LHCN-M2 (cell line): Measurements from ENCODE around the gene MRPS10. TPM values are rescaled to one million over a fixed set of nuclear protein-coding genes. Genes with fewer than 3 reads are reported as not detected.
"Not testable (repeated sequence)": the region's sequence is repeated elsewhere in the genome, so short reads cannot be mapped to it uniquely, and the experiment has no call there.

ENCODE experiments used
- DNase-seq: peaks from one replicate; pipeline ENCODE4 v3.0.0-alpha.2; 2012; ENCODE audit warnings: low read depth
- total RNA-seq: library from RNA; depleted of rRNA; stranded (reverse); fragments of >200 nt; gene quantifications from 2 replicates; pipeline ENCODE4 v1.2.3, GENCODE V29; 2014

The MRPS10 gene
- total RNA-seq, 1 experiment from 2014 or later, result 58.1 TPM

DNA sequence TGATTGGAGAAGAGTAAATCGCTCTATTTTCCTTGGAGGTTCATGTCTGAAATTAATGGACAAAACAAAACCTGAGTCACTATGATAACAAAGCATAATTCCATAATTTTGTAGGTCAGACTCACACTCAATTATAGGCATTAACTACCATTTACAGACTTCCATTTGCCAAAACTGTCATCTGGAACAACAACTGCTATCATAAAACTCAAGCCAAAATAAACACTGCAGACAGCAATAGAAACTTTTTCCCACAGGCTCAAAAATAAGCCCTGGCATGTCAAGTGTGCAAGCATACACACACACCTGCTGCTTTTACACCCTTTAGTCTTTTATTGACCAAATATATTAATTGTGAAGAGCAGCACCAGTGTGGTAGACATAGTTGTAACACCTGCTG lies 7.1 kb downstream of the MRPS10 start:
- peak; percentile 80 for DNase-seq

DNA sequence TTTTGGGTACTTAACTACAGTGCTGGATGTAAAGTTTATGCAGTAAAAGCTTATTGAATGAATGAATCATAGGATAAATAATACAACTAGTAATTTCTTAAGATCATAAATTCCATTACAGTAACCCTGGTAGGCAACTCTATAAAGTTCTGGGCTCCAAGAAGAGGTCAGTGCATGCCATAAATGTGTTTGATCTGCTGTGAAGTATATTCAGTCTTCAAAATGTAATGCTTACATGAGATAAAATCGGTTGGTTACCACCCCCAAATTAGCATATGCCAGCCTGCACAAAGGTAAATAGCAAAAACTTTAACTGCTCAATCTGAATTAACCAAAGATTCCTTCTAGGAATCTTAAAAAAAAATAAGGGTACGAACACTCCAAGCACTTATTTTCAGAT lies 10.1 kb downstream of the MRPS10 start:
- DNase-seq, result not testable (repeated sequence)

DNA sequence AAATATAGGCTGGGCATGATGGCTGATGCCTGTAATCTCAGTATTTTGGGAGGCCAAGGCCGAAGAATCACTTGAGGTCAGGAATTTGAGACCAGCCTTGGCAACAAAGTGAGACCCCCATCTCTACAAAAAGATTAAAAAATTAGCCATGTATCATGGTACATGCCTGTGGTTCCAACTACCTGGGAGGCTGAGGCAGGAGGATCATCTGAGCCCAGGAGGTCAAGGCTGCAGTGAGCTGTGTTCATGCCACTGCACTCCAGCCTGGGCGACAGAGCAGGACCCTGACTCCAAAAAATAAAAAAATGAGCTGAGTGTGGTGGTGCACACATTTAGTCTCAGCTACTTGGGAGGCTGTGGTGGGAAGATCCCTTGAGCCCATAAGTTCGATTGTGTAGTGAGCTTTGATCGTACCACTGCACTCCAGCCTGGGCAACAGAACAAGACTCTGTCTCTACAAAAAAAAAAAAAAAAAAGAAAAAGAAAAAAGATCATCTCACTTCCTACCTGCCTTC lies 12.8 kb downstream of the MRPS10 start:
- no peak for DNase-seq

DNA sequence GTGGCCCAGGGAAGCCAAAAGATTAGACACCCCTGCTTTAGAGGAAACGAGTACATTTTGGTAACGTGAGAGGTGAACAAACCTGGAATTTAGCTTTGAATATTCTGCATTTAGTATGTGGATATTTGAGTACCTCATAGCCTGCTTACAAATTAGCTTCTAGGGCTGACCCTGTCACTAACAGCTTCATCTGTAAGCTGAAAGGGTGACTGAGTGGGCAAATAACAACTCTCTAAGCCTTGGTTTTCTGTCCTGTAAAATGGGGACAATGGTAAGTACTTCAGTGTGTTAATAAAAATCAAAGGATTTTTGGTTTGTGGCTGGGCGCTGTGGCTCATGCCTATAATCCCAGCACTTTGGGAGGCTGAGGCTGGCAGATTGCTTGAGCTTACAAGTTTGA lies 14.5 kb downstream of the MRPS10 start:
- no peak for DNase-seq

DNA sequence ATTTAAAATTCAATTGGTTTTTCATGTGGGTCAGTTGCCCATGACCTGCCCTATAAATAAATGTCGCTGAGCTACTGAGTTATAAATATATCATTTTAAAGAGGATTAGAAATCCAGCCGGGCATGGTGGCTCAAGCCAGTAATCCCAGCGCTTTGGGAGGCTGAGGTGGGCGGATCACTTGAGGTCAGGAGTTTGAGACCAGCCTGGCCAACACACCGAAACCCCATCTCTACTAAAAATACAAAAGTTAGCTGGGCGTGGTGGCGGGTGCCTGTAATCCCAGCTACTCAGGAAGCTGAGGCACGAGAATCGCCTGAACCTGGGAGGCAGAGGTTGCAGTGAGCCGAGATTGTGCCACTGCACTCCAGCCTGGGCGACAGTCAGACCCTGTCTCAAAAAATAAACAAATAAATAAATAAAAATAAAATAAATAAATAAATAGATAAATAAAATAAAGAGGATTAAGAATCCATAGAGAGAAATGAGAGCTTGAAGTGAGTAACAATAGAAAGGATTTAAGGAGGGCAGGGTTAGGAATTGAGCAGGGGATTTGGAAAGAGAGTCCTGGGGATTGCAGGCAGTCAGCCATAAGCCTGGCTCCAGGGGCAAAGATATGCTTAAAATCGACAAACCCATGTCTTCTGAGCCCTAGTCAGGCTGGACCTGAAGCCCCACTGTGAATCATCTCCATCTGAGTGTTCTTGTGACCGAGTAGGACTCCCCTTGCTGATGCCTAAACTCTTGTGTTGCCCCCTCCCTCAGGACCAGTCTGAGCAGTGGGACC lies 15.3 kb downstream of the MRPS10 start:
- DNase-seq, result not testable (repeated sequence)

DNA sequence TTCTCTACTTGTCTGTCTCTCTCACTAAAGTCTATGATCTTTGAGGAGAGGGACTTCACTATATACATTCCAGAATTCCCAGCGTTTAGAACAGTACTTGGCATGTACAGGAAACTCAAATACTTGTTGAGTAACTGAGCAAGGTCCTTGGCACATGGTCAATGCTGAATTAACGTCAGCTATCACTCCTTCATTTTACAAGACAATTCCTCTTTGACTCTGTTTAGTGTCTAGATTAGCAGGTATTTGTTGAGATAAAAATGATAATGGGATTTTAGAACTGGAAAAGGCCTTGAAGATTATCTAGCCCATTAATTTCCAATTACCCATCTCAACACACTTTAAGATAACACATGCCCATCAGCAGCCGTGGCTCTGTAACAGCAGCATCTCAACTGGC lies 16.3 kb downstream of the MRPS10 start:
- no peak for DNase-seq

DNA sequence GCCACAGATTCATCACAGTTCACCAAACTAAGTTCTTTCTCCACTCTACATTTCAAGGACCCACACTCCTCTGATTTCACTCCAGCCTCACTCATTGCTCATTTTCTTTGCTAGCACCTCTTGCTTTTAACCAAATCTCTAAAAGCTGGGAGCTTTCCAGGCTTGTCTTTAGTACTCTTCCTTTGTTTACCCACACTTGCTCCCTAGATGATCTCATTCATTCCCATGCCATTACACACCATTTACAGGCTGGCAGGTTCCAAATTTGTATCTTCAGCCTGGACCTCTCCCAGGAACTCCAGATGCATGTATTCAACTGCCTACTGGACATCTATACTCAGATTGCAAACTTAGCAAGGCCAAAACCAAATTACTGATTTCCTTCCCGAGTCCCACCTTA lies 17.6 kb downstream of the MRPS10 start:
- peak; percentile 84 for DNase-seq

DNA sequence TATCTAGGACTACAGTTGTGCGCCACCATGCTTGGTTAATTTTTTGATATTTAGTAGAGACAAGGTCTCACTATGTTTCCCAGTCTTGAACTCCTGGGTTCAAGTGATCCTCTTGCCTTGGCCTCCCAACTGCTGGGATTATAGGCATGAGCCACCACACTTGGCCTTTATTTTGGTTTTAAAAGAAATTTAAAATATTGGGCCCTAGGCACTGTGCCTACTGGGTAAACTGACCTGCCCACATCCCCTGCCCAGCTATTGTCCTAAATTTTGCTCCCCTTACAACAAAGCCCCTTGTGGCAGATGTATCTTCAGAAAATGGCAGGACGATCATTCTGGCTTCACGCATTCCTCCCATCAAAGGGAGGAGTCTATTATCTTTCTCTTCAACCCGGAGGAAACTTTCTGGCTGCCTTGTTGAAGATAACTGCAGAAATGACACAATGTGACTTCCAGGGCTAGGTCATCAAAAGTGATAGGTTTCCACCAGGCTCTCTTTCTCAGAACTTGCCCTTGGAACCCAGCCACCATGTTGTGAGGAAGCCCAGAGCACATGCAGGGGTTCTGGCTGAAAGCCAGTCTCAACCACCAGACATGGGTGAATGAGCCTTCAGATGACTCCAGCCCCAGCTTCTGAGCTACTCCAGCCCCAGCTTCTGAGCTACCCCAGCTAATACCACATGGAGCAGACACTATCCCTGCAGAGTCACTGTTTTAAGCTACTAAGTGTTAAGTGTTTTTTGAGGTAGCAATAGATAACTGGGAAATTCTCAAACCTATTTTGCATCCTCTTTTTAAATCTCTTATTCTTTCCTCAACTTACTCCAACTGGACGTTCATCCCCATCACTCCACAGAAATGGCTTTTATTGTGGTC lies 18.3 kb downstream of the MRPS10 start:
- DNase-seq, result peak; percentile 64

DNA sequence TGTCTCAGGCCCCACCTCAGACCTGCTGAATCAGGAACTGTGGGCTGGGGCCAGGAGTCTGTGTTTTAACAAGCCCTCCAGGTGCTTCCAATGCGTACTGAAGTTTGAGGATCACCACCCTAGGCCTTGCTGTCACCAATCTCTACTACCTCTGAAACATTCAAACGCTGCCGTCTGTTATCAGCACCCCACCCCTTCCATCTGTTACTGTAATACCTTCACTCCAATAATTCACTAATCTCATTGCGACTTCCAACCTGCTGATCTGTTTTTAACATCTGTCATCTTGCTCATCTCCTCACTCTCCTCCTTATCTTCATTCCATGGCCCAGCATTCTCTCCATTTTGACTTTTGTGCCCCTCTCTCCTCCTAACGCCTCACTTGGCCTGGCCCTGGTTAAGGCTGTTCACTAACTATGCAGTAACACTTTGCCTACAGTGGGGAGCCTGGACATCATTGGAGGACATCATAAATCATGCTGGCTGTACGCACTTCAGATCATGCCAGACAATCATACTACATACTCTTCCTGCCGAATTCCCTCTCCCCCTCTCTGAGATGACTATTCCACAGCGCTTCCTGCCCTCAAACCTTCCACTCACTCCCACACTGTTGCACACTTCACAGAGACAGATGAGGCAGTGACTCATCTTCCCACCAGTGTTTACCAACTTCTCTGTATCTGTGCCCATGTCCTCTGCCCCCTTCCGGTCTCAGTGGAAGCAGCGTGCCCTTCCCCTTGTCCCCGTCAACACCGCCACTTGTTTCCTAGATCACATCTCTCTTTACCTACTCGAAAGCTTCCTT lies 19.9 kb downstream of the MRPS10 start:
- peak; percentile 80 for DNase-seq

DNA sequence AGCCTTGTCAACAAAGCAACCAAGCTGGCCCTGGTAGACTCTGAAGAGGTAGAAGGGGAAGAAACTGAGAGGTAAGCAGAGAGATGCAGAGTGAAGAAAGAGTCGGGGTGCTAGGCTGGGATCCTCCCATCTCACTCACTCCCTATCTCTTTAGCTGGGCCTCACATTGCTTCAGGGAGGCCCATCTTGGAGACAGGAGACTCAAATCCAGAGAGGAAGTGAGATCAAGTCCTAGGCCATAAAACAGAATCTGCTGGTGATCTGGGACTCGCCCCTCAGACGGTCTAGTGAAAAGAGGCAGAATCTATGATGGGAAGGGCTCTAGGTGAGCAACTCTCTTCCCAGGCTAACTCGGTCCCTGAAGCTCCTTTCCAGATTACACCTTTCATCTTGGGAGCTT lies 22.2 kb downstream of the MRPS10 start:
- no peak for DNase-seq

DNA sequence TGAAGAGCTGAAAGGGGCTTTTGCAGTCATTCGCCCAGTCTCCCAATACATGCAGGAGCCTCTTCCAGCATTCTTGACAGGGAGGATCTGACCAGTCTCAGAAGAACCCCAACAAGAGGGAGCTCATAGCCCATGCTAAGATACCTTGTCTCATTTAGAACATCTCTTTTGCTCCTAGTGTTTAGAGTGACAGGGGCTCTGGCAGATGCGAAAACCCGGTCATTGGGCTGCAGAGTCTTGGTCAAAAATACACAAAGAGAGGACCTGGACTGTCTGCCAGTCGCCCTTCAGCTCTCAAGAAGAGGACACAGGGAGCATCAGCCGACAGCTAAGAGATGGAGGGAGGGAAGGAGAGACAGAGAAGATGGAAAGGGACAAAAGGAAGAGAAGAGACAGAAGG lies 23.6 kb downstream of the MRPS10 start:
- no peak for DNase-seq

DNA sequence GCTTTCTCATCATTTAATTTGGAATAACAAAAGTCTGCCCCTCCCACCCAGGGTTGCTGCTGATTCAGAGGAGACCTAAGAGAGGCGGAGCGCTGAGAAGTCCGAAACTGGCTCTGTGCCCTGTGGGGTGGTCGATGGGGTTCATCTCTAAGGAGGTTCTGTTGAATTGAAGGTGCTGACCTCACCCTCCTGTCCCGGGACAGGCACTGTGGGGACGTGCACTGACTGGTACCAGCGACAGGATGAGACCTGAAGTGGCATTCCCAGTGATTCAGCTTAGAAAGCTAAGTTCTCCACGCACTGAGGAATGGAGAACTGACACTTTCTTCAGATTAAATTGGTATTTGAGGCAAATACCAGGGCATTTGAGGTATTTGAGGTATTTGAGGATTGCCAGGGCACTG lies 24.2 kb downstream of the MRPS10 start:
- no peak for DNase-seq

DNA sequence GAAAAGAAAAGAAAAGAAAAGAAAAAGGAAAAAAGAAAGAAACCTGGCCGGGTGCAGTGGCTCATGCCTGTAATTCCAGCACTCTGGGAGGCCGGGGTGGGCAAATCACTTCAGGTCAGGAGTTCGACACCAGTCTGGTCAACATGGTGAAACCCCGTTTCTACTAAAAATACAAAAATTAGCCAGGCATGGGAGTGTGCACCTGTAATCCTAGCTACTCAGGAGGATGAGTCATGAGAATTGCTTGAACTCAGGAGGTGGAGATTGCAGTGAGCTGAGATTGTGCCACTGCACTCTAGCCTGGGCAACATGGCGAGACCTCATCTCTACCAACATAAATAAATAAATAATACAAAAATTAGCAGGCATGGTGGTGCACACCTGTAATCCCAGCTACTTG lies 25.3 kb downstream of the MRPS10 start:
- DNase-seq, result not testable (repeated sequence)

DNA sequence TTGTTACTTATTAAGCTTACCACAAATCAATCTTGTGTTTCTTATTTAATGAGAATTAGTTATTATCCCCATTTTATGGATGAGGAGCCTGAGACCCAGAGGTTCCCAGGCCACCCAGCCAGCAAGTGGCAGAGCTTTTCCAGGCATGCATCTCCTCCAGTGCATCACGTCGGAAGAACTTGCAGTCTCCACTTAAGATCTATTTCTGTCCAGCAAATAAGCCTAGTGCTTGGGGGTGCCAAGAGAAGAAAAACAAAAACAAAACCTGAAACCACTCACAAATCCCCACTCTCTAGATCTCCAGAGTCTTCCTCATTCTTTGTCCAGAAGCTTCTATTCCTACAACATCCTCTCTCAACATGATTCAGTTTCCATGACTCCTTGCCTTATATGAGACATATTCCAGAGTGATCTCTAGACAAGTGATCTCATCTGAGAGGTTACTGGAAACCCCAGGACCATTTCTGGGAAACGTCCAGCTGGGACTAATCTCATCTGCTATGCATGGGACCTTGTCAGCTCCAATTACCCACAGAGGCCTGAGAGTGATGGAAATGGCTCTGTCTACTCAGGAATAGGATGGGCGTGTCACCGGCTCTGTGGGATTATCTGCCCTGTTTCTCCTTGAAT lies 27.0 kb downstream of the MRPS10 start:
- DNase-seq, result peak; percentile 78

DNA sequence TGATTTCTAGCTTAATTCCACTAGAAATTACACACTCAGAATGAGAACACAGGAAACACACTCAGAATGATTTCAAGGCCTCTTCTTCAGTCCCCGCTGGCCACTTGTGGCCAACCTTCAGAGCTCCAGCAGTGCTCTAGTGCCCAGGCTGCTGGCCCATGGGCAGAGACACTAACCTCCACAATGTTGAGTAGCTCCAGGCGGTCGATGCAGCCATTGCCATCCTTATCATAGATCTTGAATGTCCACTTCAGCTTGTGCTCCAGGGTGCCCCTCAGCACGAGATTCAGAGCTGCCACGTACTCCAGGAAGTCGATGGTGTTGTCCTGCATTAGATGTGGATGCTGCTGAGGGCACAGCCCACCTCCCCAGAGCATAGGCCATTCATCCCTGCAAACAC lies 29.3 kb downstream of the MRPS10 start:
- no peak for DNase-seq

DNA sequence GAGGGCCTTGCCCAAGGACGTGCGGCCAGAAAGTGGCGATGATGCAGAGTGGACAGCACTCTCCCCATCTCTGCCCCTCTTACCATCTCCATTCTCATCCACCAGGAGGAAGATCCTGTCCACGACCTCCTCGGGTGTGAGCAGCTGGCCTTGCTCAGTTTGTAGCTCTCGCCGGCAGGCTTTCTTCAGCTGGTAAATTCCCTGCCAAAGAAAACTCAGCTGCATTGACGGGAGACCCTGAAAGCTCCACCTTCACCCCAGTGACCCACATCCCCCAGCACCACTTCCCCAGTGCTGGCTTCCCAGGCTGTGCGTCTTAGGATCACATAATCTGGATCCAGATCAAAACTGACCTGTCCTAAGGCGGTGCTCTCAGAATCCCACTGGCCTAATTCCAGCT lies 32.1 kb downstream of the MRPS10 start:
- no peak for DNase-seq

DNA sequence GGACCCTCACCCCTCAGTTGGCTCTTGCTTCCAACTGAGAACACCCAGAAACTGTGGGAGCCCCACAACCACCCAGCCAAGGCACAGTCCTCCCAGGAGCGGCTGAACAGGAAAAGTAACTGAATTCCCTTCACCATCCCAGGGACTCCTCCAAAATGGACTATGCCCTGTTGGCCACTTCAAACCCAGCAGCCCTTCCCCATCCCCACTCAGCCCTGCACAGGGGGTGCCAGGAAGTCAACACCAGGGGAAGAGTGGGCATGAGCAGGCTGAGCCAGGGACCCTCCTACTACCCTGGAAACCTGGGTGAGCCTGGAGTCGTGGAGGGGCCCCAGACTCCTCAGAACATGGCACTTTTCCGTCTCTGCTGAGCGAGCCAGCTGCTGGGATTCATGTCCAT lies 33.2 kb downstream of the MRPS10 start:
- DNase-seq, result no peak

DNA sequence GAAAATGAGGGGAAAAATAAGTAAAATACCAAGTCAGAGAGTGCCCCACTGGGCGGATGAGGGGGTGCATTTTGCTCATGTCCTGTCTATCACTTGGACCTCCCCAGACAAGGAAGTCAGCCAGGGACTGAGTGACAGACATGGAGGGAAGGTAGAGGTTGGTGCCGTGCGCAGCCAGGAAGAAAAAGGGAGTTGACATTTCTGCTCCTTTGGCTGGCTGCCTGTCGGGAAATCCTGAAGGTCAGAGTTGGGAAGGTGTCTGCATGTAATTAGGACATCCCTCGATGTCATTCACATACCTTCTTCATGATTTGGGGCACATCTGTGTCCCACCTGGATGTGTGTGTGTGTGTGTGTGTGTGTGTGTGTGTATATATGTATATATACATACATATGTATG lies 35.6 kb downstream of the MRPS10 start:
- DNase-seq, result no peak

DNA sequence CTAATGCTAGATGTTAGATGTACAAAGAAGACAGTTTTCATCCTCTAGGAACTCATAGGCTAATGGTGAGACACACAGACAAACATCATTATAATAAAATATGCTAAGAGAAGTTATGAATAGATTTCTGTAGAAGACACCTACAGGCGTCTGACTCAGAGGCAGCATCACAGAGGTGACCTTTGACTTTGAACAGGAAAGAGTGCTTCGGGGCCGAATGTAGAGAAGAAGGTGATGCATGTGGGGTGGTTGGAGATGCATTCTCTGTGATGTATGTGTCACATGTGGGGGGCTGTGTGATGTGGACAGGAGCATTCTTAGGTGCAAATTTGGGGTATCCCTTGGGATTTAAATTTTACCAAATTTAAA lies 37.7 kb downstream of the MRPS10 start:
- no peak for DNase-seq

DNA sequence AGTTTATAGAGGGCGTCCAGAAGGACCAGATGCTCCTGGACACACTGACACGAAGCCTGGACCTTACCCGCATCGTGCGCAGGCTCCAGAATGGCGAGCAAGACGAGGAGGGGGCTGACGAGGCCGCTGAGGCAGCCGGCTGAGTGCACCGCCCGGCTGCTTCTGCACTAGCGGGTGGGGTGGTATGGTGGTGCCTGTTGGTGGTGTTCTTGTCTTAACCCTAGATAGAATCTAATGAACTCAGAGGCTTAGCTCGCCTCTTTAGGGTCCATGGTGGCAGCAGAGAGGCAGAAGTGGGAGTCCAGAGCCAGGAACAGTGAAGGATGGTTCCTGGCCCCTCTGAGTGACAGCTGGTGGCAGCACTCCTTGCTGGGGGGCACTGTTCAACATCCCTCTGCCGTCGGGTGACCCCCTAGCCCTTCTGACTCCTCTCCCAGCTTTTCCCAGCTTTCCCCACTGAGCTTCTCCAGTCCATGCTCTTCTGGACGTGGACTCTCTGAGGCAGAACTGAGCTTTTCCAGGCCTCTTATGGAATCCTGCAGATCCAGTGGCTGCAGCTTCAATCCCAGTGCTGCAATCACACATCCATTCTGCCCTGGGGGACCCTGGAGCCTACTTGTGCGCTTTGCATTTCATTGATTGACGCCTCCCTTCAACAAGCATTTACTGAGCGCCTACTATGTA lies 38.3 kb downstream of the MRPS10 start:
- DNase-seq, result no peak
